Measurements from ENCODE around the gene LY6G6C. TPM values are rescaled to one million over a fixed set of nuclear protein-coding genes. Genes with fewer than 3 reads are reported as not detected.

LY6G6C gene
- total RNA-seq, 1 donor: not detected

GRCh38 chr6:31744422-31744821 is 22.9 kb upstream of the LY6G6C start:
- no peak overlapping the region for H3K4me3 ChIP-seq (ENCODE audit: low read depth, low read length)
- no peak for DNase-seq (ENCODE audit: low read depth)
- TF ChIP-seq CTCF (IDR thresholded peaks at IDR 0.05; ENCODE audit: insufficient read depth, low read depth, low read length): no peak

- no peak for DNase-seq (ENCODE audit: low read depth)
- TF ChIP-seq CTCF (IDR thresholded peaks at IDR 0.05; ENCODE audit: insufficient read depth, low read depth, low read length): no peak
- H3K4me3 ChIP-seq (ENCODE audit: low read depth, low read length): no peak overlapping the region
These were observed 21.3 kb upstream of the LY6G6C start for GRCh38 chr6:31742894-31743293.

- no peak for DNase-seq (ENCODE audit: low read depth)
- no peak overlapping the region for H3K4me3 ChIP-seq (ENCODE audit: low read depth, low read length)
- no peak for TF ChIP-seq CTCF (IDR thresholded peaks at IDR 0.05; ENCODE audit: insufficient read depth, low read depth, low read length)
These were observed 20.3 kb upstream of the LY6G6C start for GRCh38 chr6:31741815-31742214.

GRCh38 chr6:31740397-31741223 is 19.1 kb upstream of the LY6G6C start:
- DNase-seq (ENCODE audit: low read depth): no peak
- H3K4me3 ChIP-seq (ENCODE audit: low read depth, low read length): peak overlapping the region; percentile 94

GRCh38 chr6:31739639-31740396 is 18.3 kb upstream of the LY6G6C start, which contains the start of gene MSH5:
Gene MSH5, plus strand, starts transcription at chr6:31740005. Its CDS starts 462 bp downstream, at chr6:31740467.
- TF ChIP-seq CTCF (IDR thresholded peaks at IDR 0.05; ENCODE audit: insufficient read depth, low read depth, low read length): no peak
- peak; percentile 99 for DNase-seq (ENCODE audit: low read depth)
- H3K4me3 ChIP-seq (ENCODE audit: low read depth, low read length): peak within 1 kb of the TSS; percentile 94

More at GRCh38 chr6:31740397-31741223, 19.1 kb upstream of the LY6G6C start:
- no peak for TF ChIP-seq CTCF (IDR thresholded peaks at IDR 0.05; ENCODE audit: insufficient read depth, low read depth, low read length)

- DNase-seq (ENCODE audit: low read depth): peak; percentile 84
- H3K4me3 ChIP-seq (ENCODE audit: low read depth, low read length): peak overlapping the region; percentile 5
- TF ChIP-seq CTCF (IDR thresholded peaks at IDR 0.05; ENCODE audit: insufficient read depth, low read depth, low read length): peak; percentile 33
These were observed 16.7 kb upstream of the LY6G6C start for GRCh38 chr6:31737991-31738979.

All from fibroblast of villous mesenchyme (primary cell).